Measurements from ENCODE around the gene ZDHHC14.

DNA sequence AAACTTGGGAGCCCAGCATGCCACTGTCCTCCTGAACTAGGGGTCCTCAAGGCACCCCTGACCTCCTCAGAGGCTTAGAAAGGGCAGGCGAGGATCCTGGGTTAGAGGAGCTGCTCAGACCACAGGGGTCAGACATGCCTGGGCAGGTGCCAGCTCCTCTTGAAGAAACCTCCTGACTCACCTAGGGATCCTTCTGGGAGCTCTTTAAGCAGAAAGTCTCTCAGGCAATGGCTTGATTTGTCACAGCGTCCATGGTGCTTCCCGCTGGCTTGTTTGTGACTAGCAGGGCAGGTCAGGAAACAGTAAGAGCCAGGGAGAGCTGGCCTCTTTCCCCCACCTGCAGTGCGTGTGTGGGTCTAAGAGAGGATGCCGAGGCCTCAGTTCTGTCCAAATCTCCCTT is 267.6 kb downstream of the ZDHHC14 start:
- TF ChIP-seq, protein P1, sequence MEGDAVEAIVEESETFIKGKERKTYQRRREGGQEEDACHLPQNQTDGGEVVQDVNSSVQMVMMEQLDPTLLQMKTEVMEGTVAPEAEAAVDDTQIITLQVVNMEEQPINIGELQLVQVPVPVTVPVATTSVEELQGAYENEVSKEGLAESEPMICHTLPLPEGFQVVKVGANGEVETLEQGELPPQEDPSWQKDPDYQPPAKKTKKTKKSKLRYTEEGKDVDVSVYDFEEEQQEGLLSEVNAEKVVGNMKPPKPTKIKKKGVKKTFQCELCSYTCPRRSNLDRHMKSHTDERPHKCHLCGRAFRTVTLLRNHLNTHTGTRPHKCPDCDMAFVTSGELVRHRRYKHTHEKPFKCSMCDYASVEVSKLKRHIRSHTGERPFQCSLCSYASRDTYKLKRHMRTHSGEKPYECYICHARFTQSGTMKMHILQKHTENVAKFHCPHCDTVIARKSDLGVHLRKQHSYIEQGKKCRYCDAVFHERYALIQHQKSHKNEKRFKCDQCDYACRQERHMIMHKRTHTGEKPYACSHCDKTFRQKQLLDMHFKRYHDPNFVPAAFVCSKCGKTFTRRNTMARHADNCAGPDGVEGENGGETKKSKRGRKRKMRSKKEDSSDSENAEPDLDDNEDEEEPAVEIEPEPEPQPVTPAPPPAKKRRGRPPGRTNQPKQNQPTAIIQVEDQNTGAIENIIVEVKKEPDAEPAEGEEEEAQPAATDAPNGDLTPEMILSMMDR (IDR thresholded peaks at IDR 0.05) = no peak
- TF ChIP-seq POLR2A (IDR thresholded peaks at IDR 0.05) = no peak
- TF ChIP-seq EP300 (IDR thresholded peaks at IDR 0.05) = no peak
